IPS-18c (cell line): Measurements from ENCODE around the gene SOWAHD.
"Not testable (repeated sequence)": the region's sequence is repeated elsewhere in the genome, so short reads cannot be mapped to it uniquely, and the experiment has no call there.

Source experiments
- H3K4me3 ChIP-seq: 2 replicates; pipeline ENCODE4 v1.7.0; 2013; ENCODE audit warnings: low read depth, mild to moderate bottlenecking, low read length, moderate library complexity; ENCODE audit not compliant: insufficient read depth
- H3K9me3 ChIP-seq: one replicate; pipeline ENCODE4 v1.6.1; 2013; ENCODE audit warnings: mild to moderate bottlenecking, low read length, moderate library complexity; ENCODE audit not compliant: control insufficient read depth, insufficient read depth

Gene SOWAHD

DNA sequence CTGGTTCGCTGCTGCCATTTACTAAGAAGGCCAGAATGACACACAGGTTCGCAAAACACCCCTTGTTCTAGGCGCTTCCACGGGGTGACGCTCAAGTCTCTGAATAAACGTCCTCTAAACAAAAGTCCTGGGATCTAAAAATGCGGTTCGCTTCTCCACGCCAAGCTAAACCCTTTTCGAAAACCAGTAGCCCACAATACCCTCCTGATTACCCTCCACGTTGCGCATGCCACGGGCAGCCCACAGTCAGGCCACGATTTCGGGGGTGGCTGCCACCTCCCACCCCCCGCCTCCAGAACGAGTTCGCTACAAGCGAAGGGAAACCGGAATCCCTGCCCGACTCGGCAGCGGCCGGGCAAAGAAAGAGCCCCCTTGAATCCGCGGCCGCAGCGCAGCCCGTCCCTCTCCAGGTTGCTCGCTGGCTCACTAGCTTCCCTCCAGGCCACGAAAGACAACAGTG lies 32.6 kb downstream of the SOWAHD start:
- Histone ChIP-seq H3K4me3 (peak overlapping the region; percentile 62), H3K9me3 (peaks cover 5% of the 10 kb centered on the region)

DNA sequence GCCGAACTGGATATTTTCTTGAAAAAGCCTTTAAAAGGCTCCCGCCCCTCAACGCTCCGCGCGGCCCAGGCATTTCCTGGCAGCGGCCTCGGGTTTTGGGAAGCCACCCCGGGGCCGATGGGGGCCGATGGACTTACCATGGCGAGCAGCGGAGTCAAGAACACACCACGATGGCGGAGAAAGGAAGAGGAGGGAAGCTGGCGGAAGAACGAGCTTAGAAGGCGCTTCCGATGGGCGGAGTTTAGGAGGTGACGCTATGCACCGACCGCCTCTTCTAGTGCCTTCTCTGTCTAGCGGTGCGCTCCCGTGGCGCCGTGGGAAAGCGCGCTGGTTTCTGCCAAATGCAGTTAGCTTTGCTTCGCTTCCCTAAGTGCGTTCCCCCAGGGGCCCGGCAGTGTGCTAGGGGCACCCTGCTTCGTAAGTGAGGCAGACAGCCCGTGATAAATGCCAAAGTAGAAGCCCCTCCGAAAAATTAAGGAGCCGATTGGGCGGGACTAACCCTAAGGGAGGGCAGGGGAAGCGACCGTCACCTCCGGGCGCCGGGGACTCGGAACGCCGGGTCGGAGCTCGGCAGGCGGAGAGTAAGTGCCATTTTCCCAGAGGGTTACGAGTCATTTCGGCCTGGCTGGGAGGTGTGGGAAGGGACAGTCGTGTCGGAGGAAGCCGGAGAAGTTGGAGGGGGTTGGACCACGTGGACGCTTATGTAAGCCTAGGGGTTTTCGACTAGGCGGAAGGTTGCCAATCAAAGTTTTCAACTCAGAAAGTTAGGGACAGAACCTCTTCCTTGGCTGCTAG lies 33.2 kb downstream of the SOWAHD start, which contains the start of gene RPL39:
Gene RPL39, minus strand, starts transcription at position 194 of the 795 bp plus-strand sequence. Its CDS starts 54 bp downstream, at position 140.
- Histone ChIP-seq H3K4me3 (peak within 1 kb of the TSS; percentile 62), H3K9me3 (peaks cover 7% of the 10 kb centered on the region)

DNA sequence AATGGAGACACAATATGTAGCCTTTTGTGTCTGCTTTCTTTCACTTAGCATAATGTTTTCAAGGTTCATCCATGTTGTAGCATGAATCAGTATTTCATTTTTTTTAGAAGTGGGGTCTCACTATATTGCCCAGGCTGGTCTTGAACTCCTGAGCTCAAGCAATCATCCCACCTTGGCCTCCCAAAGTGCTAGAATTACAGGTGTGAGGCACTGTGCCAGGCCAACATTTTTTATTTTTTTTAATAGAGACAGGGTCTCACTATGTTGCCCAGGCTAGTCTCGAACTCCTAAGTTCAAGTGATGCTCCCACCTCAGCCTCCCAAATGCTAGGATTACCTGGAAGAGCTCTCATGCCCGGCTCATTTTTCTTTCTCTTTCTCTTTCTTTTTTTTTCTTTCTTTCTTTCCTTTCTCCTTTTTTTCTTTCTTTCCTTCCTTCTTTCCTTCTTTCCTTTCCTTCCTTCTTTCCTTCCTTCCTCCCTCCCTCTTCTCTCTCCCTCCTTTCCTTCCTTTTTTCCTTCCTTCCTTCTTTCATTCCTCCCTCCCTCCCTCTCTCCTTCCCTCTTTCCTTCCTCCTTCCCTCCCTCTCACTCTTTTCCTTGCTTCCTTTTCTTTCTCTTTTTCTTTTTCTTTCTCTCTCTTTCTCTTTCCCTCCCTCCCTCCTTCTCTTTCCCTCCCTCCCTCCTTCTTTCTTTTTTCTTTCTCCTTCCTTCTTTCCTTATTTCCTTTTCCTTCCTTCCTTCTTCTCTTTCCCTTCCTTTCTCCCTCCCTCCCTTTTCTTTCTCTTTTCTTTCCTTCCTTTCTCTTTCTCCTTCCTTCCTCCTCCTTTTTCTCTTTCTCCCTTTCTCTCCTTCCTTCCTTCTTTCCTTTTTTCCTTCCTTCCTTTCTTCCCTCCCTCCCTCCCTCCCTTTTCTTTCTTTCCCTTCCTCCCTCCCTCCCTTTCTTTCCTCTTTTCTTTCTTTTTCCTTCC lies 43.1 kb downstream of the SOWAHD start:
- peaks cover 14% of the 10 kb centered on the region for H3K9me3 ChIP-seq
- H3K4me3 ChIP-seq = no peak overlapping the region

DNA sequence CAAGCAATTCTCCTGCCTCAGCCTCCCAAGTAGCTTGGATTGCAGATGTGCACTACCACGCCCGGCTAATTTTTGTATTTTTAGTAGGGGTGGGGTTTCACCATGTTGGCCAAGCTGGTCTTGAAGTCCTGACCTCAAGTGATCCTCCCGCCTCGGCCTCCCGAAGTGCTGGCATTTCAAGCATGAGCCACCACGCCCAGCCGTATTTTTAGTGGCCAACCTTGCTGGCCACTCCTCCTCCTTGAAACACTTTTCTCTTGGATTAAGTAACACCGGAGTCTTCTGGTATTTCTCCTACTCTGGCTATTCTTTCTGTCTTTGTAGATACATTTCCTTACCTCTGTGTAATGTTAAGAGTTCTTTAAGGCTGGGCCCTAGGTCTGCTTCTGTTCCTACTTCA lies 44.2 kb downstream of the SOWAHD start:
- H3K4me3 ChIP-seq = no peak overlapping the region
- peaks cover 13% of the 10 kb centered on the region for H3K9me3 ChIP-seq

DNA sequence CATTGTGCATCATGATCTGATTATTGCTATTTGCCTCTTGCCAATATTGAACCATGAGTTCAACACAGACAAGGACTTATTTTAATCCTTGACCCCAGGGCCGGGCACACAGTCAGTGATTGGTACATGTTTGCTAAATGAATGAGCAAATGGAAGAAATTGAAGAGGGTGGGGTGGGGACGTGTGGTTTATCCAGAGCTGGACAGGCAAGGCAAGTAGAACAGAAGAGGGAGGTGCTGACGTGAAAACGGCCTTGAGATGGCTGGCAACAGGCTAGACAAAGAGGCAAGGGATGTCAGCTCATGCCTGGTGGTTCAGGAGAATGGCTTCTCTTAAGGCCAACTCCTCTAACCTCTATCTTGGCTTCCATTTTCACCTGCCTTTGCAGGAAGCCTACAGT lies 50.1 kb downstream of the SOWAHD start:
- H3K9me3 ChIP-seq = peaks cover 16% of the 10 kb centered on the region
- not testable (repeated sequence) for H3K4me3 ChIP-seq

DNA sequence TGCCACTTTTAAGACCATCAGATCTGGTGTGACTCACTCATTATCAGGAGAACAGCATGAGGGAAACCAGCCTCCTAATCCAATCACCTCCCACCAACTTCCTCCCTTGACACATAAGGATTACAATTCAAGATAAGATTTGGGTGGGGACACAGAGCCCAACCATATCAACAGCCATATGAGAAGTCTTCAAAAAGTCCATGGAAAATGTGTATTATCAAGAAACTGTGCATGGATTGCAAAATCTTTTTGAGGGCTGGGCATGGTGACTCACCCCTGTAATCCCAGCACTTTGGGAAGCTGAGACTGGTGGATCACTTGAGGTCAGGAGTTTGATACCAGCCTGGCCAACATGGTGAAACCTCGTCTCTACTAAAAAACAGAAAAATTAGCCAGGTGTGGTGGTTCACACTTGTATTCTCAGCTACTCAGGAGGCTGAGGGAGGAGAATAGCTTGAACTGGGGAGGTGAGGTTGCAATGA lies 50.8 kb downstream of the SOWAHD start:
- Histone ChIP-seq H3K9me3 (peaks cover 16% of the 10 kb centered on the region), H3K4me3 (no peak overlapping the region)
